Measurements from ENCODE around the gene POLA2.

Gene POLA2

DNA sequence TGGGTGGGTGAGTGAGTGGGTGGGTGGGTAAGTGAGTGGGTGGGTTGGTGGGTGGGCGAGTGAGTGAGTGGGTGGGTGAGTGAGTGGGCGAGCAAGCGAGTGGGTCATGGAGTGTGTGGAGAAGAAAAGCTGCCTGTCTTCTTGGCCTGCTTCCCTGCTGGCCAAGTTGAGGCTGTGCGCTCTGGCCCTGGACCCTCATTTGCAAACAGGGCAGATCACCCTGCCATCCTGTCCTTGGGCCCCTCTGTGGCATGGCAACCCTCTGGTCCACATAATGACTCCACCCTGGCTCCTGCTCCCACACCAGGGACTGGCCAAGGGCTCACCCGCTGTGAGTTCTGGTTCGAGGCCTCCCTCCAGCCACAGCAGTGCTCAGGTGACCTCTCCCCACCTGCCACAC is 44.9 kb upstream of the POLA2 start:
- TF ChIP-seq, protein P1, sequence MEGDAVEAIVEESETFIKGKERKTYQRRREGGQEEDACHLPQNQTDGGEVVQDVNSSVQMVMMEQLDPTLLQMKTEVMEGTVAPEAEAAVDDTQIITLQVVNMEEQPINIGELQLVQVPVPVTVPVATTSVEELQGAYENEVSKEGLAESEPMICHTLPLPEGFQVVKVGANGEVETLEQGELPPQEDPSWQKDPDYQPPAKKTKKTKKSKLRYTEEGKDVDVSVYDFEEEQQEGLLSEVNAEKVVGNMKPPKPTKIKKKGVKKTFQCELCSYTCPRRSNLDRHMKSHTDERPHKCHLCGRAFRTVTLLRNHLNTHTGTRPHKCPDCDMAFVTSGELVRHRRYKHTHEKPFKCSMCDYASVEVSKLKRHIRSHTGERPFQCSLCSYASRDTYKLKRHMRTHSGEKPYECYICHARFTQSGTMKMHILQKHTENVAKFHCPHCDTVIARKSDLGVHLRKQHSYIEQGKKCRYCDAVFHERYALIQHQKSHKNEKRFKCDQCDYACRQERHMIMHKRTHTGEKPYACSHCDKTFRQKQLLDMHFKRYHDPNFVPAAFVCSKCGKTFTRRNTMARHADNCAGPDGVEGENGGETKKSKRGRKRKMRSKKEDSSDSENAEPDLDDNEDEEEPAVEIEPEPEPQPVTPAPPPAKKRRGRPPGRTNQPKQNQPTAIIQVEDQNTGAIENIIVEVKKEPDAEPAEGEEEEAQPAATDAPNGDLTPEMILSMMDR (conservative IDR thresholded peaks at IDR 0.05; ENCODE audit: low read depth, low read length): no peak
- no peak overlapping the region for H3K4me3 ChIP-seq (ENCODE audit: low read depth, low read length)
- DNase-seq (ENCODE audit: low read depth): no peak

DNA sequence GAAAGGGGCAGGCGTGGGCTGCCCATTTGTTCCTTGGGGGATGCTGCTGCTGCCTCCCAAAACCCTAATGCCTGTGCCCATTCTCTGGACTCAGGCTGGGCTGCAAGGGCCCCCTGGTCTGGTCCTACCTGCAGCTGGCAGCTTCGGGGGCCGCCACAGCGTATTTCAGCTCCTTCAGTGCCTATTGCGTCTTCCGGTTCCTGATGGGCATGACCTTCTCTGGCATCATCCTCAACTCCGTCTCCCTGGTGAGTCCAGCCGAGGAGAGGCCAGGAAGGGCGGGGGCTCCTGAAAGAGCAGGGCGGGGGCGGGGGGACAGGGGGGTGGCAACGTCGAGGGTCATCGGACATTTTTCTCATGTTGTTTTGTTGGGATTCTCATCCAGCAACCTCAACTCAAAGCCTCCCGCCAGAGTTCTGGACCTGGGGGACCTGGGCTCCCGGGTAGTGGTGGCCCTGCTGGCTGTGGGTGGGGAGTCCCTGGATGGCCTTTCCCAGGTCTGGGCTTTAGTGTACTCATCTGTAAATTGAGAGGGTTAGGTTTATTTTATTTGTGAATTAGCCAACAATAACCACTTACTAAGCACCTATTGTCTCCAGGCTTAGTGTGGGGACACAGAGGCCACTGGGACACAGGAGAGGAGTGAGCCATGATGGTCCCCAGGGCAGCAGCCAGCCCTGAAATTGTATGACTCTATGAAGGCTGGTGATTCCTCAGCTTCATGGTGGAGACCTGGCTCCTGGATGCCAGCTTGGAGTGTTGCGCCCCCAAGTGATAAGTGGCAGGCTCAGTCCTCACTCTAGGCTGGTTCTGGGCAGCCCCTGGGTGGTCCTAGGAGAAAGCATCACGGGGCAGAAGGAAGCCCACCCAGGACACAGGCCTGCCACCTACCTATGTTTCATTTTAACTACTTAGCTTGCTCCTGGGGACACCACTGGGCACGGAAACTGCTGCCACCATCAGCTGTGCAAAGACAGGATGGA is 44.0 kb upstream of the POLA2 start:
- H3K4me3 ChIP-seq (ENCODE audit: low read depth, low read length): no peak overlapping the region
- TF ChIP-seq, protein P1 (conservative IDR thresholded peaks at IDR 0.05; ENCODE audit: low read depth, low read length): no peak
- DNase-seq (ENCODE audit: low read depth): no peak

DNA sequence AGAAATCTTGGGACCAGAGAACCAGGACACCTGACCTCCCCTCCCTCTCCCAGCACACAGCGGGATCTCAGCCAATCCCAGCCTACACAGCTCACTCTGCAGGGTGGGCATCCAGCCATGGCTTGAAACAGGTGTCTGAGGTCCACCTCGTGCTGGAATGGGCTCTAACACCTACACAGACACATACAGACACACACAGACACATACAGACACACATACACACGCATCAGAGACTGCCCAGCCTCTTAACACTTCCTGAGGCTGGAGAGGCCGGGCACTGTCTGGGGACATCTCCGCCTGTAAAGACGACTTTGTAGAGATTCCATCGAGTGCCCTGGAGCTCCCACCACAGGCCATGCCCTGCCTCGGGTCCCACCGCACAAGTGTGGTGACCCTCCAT is 43.3 kb upstream of the POLA2 start:
- H3K4me3 ChIP-seq (ENCODE audit: low read depth, low read length): no peak overlapping the region
- TF ChIP-seq, protein P1 (conservative IDR thresholded peaks at IDR 0.05; ENCODE audit: low read depth, low read length): no peak

DNA sequence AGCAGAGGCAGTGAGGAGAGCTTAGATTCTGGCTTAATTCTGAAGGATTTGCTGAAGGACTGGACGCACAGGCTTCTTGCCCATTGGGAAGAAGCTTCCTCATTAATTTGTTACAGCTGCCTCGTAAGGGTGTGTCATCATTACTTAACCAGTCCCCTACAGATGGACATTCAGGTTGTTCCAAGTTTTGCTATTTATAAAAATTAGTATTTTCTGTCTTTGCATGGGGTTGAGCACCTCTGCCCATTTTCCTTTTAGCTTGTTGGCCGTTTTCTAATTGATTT is 41.9 kb upstream of the POLA2 start:
- H3K4me3 ChIP-seq (ENCODE audit: low read depth, low read length): no peak overlapping the region
- TF ChIP-seq, protein P1 (conservative IDR thresholded peaks at IDR 0.05; ENCODE audit: low read depth, low read length): no peak
- DNase-seq (ENCODE audit: low read depth): no peak

More for the DNA sequence above, 43.3 kb upstream of the POLA2 start:
- no peak for DNase-seq (ENCODE audit: low read depth)

DNA sequence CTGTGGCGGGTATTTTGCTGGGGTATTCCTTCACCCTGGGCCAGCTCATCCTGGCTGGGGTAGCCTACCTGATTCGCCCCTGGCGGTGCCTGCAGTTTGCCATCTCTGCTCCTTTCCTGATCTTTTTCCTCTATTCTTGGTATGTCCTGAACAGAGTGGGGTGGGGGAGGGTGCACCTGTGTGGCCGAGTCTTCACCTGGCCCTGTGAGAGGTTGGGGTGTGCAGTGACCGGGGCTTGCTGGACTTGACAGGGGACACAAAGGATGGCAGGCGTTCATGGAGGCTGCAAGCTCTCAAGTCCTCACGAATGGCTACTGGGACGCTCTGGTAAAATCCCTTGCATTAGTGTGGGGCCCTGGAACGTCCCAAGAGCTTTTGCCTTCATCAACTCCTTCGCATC is 40.7 kb upstream of the POLA2 start:
- no peak overlapping the region for H3K4me3 ChIP-seq (ENCODE audit: low read depth, low read length)
- TF ChIP-seq, protein P1 (conservative IDR thresholded peaks at IDR 0.05; ENCODE audit: low read depth, low read length): no peak
- DNase-seq (ENCODE audit: low read depth): no peak

DNA sequence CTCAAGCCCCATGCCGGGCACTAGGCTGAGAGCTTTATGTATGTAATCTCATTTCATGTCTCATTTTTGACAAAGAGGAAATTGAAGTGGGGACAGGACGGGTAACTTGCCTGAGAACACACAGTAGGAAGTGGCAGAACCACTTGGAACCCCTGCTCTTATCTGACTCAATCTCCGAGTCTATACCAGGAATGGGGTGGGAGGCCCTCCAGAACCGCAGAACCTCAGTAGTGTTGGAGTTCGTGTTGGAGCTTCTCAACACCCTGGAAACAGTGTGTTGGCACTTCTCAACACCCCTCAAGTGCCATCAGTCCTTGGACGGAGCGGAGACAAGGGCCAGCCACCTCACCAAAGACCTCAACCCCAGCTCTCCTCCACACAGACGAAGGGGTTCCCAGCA is 38.8 kb upstream of the POLA2 start:
- no peak overlapping the region for H3K4me3 ChIP-seq (ENCODE audit: low read depth, low read length)
- no peak for DNase-seq (ENCODE audit: low read depth)

More for the DNA sequence above, 38.8 kb upstream of the POLA2 start:
- TF ChIP-seq, protein P1 (conservative IDR thresholded peaks at IDR 0.05; ENCODE audit: low read depth, low read length): no peak
